ENCODE measurements around the gene CAPZA2.

Gene CAPZA2

GRCh38 chr7:116857052-116857451 is 5.3 kb upstream of the CAPZA2 start:
- 37 to 57% methylated on average over 1 to 2 of the region's 2 CpGs for WGBS, 2 experiments
- Histone ChIP-seq H3K27me3 (ENCODE audit: control insufficient read depth, insufficient read depth, low read length, poor library complexity, severe bottlenecking) (no peaks in the 10 kb centered on the region), H3K36me3 (ENCODE audit: control insufficient read depth, insufficient read depth, low read length) (no peaks in the 10 kb centered on the region), H3K27ac (ENCODE audit: insufficient read depth, low read depth, low read length, poor library complexity, severe bottlenecking) (no peak overlapping the region), H3K4me3 (ENCODE audit: insufficient read depth, low read depth, low read length) (no peak overlapping the region), H3K9me3 (ENCODE audit: control insufficient read depth, low read length) (no peaks in the 10 kb centered on the region), H3K4me1 (ENCODE audit: control insufficient read depth, insufficient read depth, low read length) (no peaks in the 10 kb centered on the region)

DNA sequence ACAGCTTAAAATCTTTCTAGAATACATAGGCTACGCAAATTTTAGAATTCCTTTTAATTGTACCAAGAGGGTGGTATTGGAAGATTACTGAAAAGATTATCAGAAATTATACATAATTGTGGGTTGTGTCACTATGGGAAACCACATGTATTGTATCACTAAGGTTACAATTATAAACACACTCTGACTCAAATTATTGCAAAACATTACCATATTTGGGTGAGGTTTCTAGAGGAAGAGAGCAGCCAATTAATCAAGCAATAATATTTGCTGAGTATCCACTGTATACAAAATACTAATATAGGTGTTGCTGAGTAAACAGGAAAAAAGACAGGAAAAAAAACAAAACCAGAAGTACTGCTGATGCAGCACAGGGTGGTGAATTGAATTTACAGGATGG is 3.1 kb upstream of the CAPZA2 start:
- WGBS, 2 experiments: no CpG with 5 or more reads among the region's 1 CpG
- Histone ChIP-seq H3K4me1 (ENCODE audit: control insufficient read depth, insufficient read depth, low read length) (no peaks in the 10 kb centered on the region), H3K27ac (ENCODE audit: insufficient read depth, low read depth, low read length, poor library complexity, severe bottlenecking) (no peak overlapping the region), H3K36me3 (ENCODE audit: control insufficient read depth, insufficient read depth, low read length) (no peaks in the 10 kb centered on the region), H3K9me3 (ENCODE audit: control insufficient read depth, low read length) (no peaks in the 10 kb centered on the region), H3K4me3 (ENCODE audit: insufficient read depth, low read depth, low read length) (no peak overlapping the region), H3K27me3 (ENCODE audit: control insufficient read depth, insufficient read depth, low read length, poor library complexity, severe bottlenecking) (no peaks in the 10 kb centered on the region)

- H3K9me3 ChIP-seq (ENCODE audit: control insufficient read depth, low read length): no peaks in the 10 kb centered on the region
- 79 to 100% methylated on average over 2 to 3 of the region's 4 CpGs for WGBS, 2 experiments
- H3K27me3 ChIP-seq (ENCODE audit: control insufficient read depth, insufficient read depth, low read length, poor library complexity, severe bottlenecking): no peaks in the 10 kb centered on the region
- no peak overlapping the region for H3K27ac ChIP-seq (ENCODE audit: insufficient read depth, low read depth, low read length, poor library complexity, severe bottlenecking)
- H3K36me3 ChIP-seq (ENCODE audit: control insufficient read depth, insufficient read depth, low read length): no peaks in the 10 kb centered on the region
- H3K4me1 ChIP-seq (ENCODE audit: control insufficient read depth, insufficient read depth, low read length): no peaks in the 10 kb centered on the region
- no peak overlapping the region for H3K4me3 ChIP-seq (ENCODE audit: insufficient read depth, low read depth, low read length)
These were observed 670 bp upstream of the CAPZA2 start for GRCh38 chr7:116861717-116862116.

DNA sequence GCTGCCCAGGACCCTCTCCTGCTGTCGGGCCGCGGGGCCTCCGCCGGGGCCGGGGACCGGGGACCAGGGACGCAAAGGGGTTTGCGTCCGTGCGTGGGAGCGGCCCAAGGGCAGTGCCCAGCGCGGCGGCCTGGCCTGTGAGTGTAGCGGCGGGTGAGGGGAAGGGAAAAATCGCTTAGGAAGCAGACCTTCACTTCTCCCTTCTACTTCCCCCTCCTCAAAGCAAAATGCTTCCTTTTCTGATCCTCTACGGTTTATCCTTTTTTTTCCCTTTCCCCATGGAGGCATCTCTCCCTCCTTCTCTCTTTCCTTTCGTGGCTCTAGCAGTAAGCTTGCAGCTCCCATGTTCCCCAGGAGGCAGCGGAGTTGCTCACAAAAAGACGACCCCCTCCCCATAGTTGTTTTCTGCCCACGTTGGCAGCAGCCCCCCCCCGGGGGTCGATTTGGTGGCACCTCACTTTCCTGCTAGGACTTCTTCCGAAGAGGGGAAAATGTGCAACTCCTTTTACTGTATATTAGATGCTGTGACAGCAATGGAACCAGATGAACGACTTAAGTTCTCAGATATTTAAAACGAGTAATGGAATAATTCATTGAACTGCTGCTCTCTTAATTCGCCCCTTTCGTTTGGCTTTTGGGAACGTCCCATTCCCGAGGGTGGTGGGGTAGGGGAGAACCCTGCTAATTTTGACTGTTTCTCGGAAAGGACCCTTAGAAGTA is 724 bp downstream of the CAPZA2 start:
- H3K36me3 ChIP-seq (ENCODE audit: control insufficient read depth, insufficient read depth, low read length): no peaks in the 10 kb centered on the region
- H3K4me1 ChIP-seq (ENCODE audit: control insufficient read depth, insufficient read depth, low read length): no peaks in the 10 kb centered on the region
- peak overlapping the region; percentile 82 for H3K27ac ChIP-seq (ENCODE audit: insufficient read depth, low read depth, low read length, poor library complexity, severe bottlenecking)
- no peaks in the 10 kb centered on the region for H3K9me3 ChIP-seq (ENCODE audit: control insufficient read depth, low read length)
- no peaks in the 10 kb centered on the region for H3K27me3 ChIP-seq (ENCODE audit: control insufficient read depth, insufficient read depth, low read length, poor library complexity, severe bottlenecking)
- 1% methylated on average over 32 to 33 of the region's 33 CpGs for WGBS, 2 experiments
- H3K4me3 ChIP-seq (ENCODE audit: insufficient read depth, low read depth, low read length): peak overlapping the region; percentile 78

- no peak overlapping the region for H3K27ac ChIP-seq (ENCODE audit: insufficient read depth, low read depth, low read length, poor library complexity, severe bottlenecking)
- no peaks in the 10 kb centered on the region for H3K36me3 ChIP-seq (ENCODE audit: control insufficient read depth, insufficient read depth, low read length)
- H3K4me1 ChIP-seq (ENCODE audit: control insufficient read depth, insufficient read depth, low read length): no peaks in the 10 kb centered on the region
- H3K4me3 ChIP-seq (ENCODE audit: insufficient read depth, low read depth, low read length): peak overlapping the region; percentile 78
- H3K9me3 ChIP-seq (ENCODE audit: control insufficient read depth, low read length): no peaks in the 10 kb centered on the region
- H3K27me3 ChIP-seq (ENCODE audit: control insufficient read depth, insufficient read depth, low read length, poor library complexity, severe bottlenecking): no peaks in the 10 kb centered on the region
- 53 to 61% methylated on average over 8 to 9 of the region's 9 CpGs for WGBS, 2 experiments
These were observed 1.6 kb downstream of the CAPZA2 start for GRCh38 chr7:116863936-116864500.

- H3K9me3 ChIP-seq (ENCODE audit: control insufficient read depth, low read length): no peaks in the 10 kb centered on the region
- 91% methylated on average over 6 of the region's 6 CpGs for WGBS, 2 experiments
- no peaks in the 10 kb centered on the region for H3K4me1 ChIP-seq (ENCODE audit: control insufficient read depth, insufficient read depth, low read length)
- H3K27ac ChIP-seq (ENCODE audit: insufficient read depth, low read depth, low read length, poor library complexity, severe bottlenecking): no peak overlapping the region
- no peaks in the 10 kb centered on the region for H3K27me3 ChIP-seq (ENCODE audit: control insufficient read depth, insufficient read depth, low read length, poor library complexity, severe bottlenecking)
- H3K4me3 ChIP-seq (ENCODE audit: insufficient read depth, low read depth, low read length): no peak overlapping the region
- H3K36me3 ChIP-seq (ENCODE audit: control insufficient read depth, insufficient read depth, low read length): no peaks in the 10 kb centered on the region
These were observed 8.8 kb downstream of the CAPZA2 start for GRCh38 chr7:116871061-116871700.

DNA sequence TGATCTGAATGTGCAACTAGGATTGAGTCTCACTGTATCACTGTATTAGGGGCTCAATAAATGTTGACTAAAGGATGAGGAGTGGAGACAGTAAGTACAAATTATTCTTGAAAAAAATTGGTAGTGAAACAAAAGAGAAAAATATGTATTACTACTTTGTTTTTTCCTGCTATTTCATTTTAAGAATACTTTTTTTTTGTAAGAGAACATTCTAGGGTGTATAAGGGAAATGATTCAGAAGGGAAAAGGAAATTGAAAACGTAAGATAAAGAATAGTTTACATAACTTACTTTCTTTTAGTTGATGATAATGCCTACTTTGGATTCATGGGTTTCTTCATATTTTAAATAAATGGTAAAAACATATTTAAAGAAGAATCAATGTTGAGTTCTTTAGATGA is 9.6 kb downstream of the CAPZA2 start:
- Histone ChIP-seq H3K27me3 (ENCODE audit: control insufficient read depth, insufficient read depth, low read length, poor library complexity, severe bottlenecking) (no peaks in the 10 kb centered on the region), H3K27ac (ENCODE audit: insufficient read depth, low read depth, low read length, poor library complexity, severe bottlenecking) (no peak overlapping the region), H3K9me3 (ENCODE audit: control insufficient read depth, low read length) (no peaks in the 10 kb centered on the region)

GRCh38 chr7:116873619-116874018 is 11.2 kb downstream of the CAPZA2 start:
- no peaks in the 10 kb centered on the region for H3K27me3 ChIP-seq (ENCODE audit: control insufficient read depth, insufficient read depth, low read length, poor library complexity, severe bottlenecking)
- WGBS, 2 experiments: 80 to 89% methylated on average over 1 of the region's 1 CpG
- no peak overlapping the region for H3K4me3 ChIP-seq (ENCODE audit: insufficient read depth, low read depth, low read length)
- no peaks in the 10 kb centered on the region for H3K36me3 ChIP-seq (ENCODE audit: control insufficient read depth, insufficient read depth, low read length)
- no peaks in the 10 kb centered on the region for H3K9me3 ChIP-seq (ENCODE audit: control insufficient read depth, low read length)
- no peaks in the 10 kb centered on the region for H3K4me1 ChIP-seq (ENCODE audit: control insufficient read depth, insufficient read depth, low read length)
- no peak overlapping the region for H3K27ac ChIP-seq (ENCODE audit: insufficient read depth, low read depth, low read length, poor library complexity, severe bottlenecking)

More for the DNA sequence above, 9.6 kb downstream of the CAPZA2 start:
- no peak overlapping the region for H3K4me3 ChIP-seq (ENCODE audit: insufficient read depth, low read depth, low read length)
- H3K36me3 ChIP-seq (ENCODE audit: control insufficient read depth, insufficient read depth, low read length): no peaks in the 10 kb centered on the region
- H3K4me1 ChIP-seq (ENCODE audit: control insufficient read depth, insufficient read depth, low read length): no peaks in the 10 kb centered on the region
- WGBS, 2 experiments: no CpG with 5 or more reads among the region's 1 CpG

DNA sequence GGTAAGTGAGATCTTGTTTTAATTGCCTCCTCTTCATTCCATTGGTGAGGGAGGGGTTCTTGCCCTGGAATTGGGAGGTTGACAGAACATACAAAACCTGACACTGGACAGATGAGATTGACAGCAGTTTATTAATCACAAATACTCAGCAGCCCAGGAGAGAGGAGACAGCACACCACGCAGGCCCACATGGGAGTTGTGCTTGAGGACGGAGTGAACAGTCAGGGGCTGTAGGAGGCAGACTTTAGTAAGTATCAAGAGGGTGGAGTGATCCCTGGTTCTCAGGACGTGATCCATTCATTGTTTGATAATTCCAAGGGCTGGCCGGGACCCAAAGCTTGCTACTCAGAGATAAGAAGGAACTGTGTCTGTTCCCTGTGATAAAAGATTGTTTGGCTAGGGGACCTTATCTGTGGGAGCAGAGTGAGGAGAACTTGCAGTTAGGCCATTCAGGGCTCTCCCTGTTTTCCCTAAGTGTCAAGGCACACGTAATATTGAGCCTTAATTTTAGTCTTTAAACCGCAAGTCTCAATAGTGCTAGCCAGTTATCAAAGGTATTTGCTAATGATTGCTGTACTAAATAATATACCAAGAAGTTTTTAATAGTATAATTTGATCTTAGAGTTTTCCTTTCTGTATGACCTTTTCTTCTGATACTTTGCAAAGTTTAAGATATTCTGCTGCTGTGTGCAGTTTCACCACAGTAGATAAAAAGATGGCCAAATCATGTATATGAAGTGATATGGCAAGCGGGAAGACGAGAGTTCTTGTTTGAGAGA is 14.5 kb downstream of the CAPZA2 start:
- 89 to 94% methylated on average over 7 to 8 of the region's 8 CpGs for WGBS, 2 experiments
- Histone ChIP-seq H3K27ac (ENCODE audit: insufficient read depth, low read depth, low read length, poor library complexity, severe bottlenecking) (no peak overlapping the region), H3K4me3 (ENCODE audit: insufficient read depth, low read depth, low read length) (no peak overlapping the region), H3K36me3 (ENCODE audit: control insufficient read depth, insufficient read depth, low read length) (no peaks in the 10 kb centered on the region), H3K27me3 (ENCODE audit: control insufficient read depth, insufficient read depth, low read length, poor library complexity, severe bottlenecking) (no peaks in the 10 kb centered on the region), H3K4me1 (ENCODE audit: control insufficient read depth, insufficient read depth, low read length) (no peaks in the 10 kb centered on the region), H3K9me3 (ENCODE audit: control insufficient read depth, low read length) (no peaks in the 10 kb centered on the region)

All from ectodermal cell (in vitro differentiated cells).